ENCODE measurements around the gene FUOM. TPM values are rescaled to one million over a fixed set of nuclear protein-coding genes. Genes with fewer than 3 reads are reported as not detected.

The FUOM gene
- total and polyA plus RNA-seq, 2 experiments from 2014 or later: 30.8 to 33.9 TPM

DNA sequence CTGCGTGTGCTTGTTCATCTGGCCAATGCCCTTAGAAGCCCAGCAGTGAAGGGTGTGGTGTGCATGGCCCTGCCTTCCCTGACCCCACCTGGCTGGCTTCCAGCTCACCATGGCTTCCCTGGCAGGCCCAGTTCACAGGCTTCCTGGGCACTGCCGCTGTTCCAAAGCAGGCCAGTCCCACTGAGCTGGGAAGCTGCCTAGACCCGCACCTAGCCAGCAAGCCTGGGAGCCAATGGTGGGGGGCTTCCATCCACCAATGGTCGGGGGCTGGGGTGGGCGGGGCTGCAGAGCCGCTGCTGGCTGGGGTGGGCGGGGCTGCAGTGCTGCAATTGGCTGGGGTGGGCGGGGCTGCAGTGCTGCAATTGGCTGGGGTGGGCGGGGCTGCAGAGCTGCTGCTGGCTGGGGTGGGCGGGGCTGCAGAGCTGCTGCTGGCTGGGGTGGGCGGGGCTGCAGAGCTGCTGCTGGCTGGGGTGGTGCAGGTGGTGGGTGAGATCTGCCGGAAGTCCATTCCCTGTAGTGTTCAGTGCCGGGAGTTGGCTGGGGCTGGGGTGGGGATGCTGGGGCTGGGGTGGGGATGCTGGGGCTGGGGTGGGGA lies 33.5 kb downstream of the FUOM start:
- H3K4me2 ChIP-seq: no peak overlapping the region
- no peak overlapping the region for H3K27ac Mint-ChIP-seq

More for the DNA sequence above, 33.5 kb downstream of the FUOM start:
- Mint-ChIP-seq H3K4me3 (no peak overlapping the region), H3K4me1 (peaks cover 16% of the 10 kb centered on the region), H3K27me3 (ENCODE audit: insufficient read depth, low read depth, poor library complexity) (peaks cover 48% of the 10 kb centered on the region), H3K9me3 (peaks cover 6% of the 10 kb centered on the region), H3K36me3 (ENCODE audit: low read depth) (no peaks in the 10 kb centered on the region; the same call in 2 of the 3 replicates)
- no peaks in the 10 kb centered on the region for H4K20me1 ChIP-seq (replicated peaks; ENCODE audit: insufficient read depth)
- no peaks in the 10 kb centered on the region for H3K36me3 ChIP-seq (ENCODE audit: insufficient read depth)
- H3K4me3 ChIP-seq: no peak overlapping the region
- 0 out of 2 replicates have a peak, but pooled peaks cover 11% of the 10 kb centered on the region for H3F3A ChIP-seq (replicated peaks; ENCODE audit: low read depth)
- no peak overlapping the region for H2AFZ ChIP-seq
- TF ChIP-seq EZH2phosphoT487 (IDR thresholded peaks at IDR 0.05; ENCODE audit: unreplicated experiment) (no peak), ZNF114 (CRISPR knock-in tag; IDR thresholded peaks at IDR 0.05) (no peak), JUNB (IDR thresholded peaks at IDR 0.05; ENCODE audit: unreplicated experiment) (no peak), POLR2AphosphoS5 (IDR thresholded peaks at IDR 0.05; ENCODE audit: low read depth) (no peak), STAT1 (IDR thresholded peaks at IDR 0.05; ENCODE audit: unreplicated experiment) (no peak), EZH2 (IDR thresholded peaks at IDR 0.05; ENCODE audit: low read depth, unreplicated experiment) (no peak), ZNF331 (CRISPR knock-in tag; IDR thresholded peaks at IDR 0.05; ENCODE audit: low read depth) (no peak), ETS1 (IDR thresholded peaks at IDR 0.05) (no peak), NANOG (IDR thresholded peaks at IDR 0.05; ENCODE audit: borderline replicate concordance) (no peak)
- TF ChIP-seq, protein P1, sequence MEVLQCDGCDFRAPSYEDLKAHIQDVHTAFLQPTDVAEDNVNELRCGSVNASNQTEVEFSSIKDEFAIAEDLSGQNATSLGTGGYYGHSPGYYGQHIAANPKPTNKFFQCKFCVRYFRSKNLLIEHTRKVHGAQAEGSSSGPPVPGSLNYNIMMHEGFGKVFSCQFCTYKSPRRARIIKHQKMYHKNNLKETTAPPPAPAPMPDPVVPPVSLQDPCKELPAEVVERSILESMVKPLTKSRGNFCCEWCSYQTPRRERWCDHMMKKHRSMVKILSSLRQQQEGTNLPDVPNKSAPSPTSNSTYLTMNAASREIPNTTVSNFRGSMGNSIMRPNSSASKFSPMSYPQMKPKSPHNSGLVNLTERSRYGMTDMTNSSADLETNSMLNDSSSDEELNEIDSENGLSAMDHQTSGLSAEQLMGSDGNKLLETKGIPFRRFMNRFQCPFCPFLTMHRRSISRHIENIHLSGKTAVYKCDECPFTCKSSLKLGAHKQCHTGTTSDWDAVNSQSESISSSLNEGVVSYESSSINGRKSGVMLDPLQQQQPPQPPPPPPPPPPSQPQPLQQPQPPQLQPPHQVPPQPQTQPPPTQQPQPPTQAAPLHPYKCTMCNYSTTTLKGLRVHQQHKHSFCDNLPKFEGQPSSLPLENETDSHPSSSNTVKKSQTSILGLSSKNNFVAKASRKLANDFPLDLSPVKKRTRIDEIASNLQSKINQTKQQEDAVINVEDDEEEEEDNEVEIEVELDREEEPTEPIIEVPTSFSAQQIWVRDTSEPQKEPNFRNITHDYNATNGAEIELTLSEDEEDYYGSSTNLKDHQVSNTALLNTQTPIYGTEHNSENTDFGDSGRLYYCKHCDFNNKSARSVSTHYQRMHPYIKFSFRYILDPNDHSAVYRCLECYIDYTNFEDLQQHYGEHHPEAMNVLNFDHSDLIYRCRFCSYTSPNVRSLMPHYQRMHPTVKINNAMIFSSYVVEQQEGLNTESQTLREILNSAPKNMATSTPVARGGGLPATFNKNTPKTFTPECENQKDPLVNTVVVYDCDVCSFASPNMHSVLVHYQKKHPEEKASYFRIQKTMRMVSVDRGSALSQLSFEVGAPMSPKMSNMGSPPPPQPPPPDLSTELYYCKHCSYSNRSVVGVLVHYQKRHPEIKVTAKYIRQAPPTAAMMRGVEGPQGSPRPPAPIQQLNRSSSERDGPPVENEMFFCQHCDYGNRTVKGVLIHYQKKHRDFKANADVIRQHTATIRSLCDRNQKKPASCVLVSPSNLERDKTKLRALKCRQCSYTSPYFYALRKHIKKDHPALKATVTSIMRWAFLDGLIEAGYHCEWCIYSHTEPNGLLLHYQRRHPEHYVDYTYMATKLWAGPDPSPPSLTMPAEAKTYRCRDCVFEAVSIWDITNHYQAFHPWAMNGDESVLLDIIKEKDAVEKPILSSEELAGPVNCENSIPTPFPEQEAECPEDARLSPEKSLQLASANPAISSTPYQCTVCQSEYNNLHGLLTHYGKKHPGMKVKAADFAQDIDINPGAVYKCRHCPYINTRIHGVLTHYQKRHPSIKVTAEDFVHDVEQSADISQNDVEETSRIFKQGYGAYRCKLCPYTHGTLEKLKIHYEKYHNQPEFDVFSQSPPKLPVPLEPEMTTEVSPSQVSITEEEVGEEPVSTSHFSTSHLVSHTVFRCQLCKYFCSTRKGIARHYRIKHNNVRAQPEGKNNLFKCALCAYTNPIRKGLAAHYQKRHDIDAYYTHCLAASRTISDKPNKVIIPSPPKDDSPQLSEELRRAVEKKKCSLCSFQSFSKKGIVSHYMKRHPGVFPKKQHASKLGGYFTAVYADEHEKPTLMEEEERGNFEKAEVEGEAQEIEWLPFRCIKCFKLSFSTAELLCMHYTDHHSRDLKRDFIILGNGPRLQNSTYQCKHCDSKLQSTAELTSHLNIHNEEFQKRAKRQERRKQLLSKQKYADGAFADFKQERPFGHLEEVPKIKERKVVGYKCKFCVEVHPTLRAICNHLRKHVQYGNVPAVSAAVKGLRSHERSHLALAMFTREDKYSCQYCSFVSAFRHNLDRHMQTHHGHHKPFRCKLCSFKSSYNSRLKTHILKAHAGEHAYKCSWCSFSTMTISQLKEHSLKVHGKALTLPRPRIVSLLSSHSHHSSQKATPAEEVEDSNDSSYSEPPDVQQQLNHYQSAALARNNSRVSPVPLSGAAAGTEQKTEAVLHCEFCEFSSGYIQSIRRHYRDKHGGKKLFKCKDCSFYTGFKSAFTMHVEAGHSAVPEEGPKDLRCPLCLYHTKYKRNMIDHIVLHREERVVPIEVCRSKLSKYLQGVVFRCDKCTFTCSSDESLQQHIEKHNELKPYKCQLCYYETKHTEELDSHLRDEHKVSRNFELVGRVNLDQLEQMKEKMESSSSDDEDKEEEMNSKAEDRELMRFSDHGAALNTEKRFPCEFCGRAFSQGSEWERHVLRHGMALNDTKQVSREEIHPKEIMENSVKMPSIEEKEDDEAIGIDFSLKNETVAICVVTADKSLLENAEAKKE (CRISPR knock-in tag; IDR thresholded peaks at IDR 0.05): no peak
- TF ChIP-seq, protein P2, sequence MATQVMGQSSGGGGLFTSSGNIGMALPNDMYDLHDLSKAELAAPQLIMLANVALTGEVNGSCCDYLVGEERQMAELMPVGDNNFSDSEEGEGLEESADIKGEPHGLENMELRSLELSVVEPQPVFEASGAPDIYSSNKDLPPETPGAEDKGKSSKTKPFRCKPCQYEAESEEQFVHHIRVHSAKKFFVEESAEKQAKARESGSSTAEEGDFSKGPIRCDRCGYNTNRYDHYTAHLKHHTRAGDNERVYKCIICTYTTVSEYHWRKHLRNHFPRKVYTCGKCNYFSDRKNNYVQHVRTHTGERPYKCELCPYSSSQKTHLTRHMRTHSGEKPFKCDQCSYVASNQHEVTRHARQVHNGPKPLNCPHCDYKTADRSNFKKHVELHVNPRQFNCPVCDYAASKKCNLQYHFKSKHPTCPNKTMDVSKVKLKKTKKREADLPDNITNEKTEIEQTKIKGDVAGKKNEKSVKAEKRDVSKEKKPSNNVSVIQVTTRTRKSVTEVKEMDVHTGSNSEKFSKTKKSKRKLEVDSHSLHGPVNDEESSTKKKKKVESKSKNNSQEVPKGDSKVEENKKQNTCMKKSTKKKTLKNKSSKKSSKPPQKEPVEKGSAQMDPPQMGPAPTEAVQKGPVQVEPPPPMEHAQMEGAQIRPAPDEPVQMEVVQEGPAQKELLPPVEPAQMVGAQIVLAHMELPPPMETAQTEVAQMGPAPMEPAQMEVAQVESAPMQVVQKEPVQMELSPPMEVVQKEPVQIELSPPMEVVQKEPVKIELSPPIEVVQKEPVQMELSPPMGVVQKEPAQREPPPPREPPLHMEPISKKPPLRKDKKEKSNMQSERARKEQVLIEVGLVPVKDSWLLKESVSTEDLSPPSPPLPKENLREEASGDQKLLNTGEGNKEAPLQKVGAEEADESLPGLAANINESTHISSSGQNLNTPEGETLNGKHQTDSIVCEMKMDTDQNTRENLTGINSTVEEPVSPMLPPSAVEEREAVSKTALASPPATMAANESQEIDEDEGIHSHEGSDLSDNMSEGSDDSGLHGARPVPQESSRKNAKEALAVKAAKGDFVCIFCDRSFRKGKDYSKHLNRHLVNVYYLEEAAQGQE (IDR thresholded peaks at IDR 0.05; ENCODE audit: unreplicated experiment): no peak
- TF ChIP-seq, protein P3, sequence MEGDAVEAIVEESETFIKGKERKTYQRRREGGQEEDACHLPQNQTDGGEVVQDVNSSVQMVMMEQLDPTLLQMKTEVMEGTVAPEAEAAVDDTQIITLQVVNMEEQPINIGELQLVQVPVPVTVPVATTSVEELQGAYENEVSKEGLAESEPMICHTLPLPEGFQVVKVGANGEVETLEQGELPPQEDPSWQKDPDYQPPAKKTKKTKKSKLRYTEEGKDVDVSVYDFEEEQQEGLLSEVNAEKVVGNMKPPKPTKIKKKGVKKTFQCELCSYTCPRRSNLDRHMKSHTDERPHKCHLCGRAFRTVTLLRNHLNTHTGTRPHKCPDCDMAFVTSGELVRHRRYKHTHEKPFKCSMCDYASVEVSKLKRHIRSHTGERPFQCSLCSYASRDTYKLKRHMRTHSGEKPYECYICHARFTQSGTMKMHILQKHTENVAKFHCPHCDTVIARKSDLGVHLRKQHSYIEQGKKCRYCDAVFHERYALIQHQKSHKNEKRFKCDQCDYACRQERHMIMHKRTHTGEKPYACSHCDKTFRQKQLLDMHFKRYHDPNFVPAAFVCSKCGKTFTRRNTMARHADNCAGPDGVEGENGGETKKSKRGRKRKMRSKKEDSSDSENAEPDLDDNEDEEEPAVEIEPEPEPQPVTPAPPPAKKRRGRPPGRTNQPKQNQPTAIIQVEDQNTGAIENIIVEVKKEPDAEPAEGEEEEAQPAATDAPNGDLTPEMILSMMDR (conservative IDR thresholded peaks at IDR 0.05; ENCODE audit: low read depth in 2 of 2): no peak
- H3K27me3 ChIP-seq (ENCODE audit: insufficient read depth): peaks cover 48% of the 10 kb centered on the region
- DNase-seq (ENCODE audit: low spot score) (peak; percentile 84), ATAC-seq (peak; percentile 72)
- H3K9me2 ChIP-seq (ENCODE audit: insufficient read depth): no peaks in the 10 kb centered on the region
- peaks cover 15% of the 10 kb centered on the region for H3K4me1 ChIP-seq (ENCODE audit: insufficient read depth)
- H3K79me2 ChIP-seq (replicated peaks; ENCODE audit: insufficient read depth): no peaks in the 10 kb centered on the region
- no peak overlapping the region for H3K27ac ChIP-seq (ENCODE audit: low read depth)

Measured in GM23338 (cell line).